Omental fat pad (tissue), 4 donors: Measurements from ENCODE around the gene CCND1. TPM values are rescaled to one million over a fixed set of nuclear protein-coding genes. Genes with fewer than 3 reads are reported as not detected.

ENCODE experiments used
- ATAC-seq: fragments of 150-250 bp; one replicate; pipeline ENCODE4 v1.9.1; 2016; ENCODE audit warnings: mild to moderate bottlenecking, moderate library complexity; ENCODE audit not compliant: low FRiP score
- DNase-seq: peaks from one replicate; pipeline ENCODE4 v3.0.0-alpha.2; 2019; ENCODE audit warnings: low spot score
- CTCF ChIP-seq, 3 donors: fragments of 450-650 bp; IDR thresholded peaks; one replicate each; pipeline ENCODE4 v1.5.1; 2016 to 2017; ENCODE audit warnings: antibody characterized with exemption in 3 of 3, mild to moderate bottlenecking in 3 of 3, moderate library complexity in 2 of 3
- total RNA-seq, 4 donors: library from RNA; depleted of rRNA; stranded (reverse); fragments of >200 nt; gene quantifications; one replicate each; pipeline ENCODE4 v1.1.0, GENCODE V29; 2016

CCND1 gene
- total RNA-seq, 4 donors from 2014 or later, result 40.3 to 216 (median 58.2) TPM

GRCh38 chr11:69658626-69659450, 17.9 kb downstream of the CCND1 start:
- no peak for TF ChIP-seq CTCF (IDR thresholded peaks at IDR 0.05)
- DNase-seq (no peak), ATAC-seq (no peak)

- no peak for ATAC-seq
- DNase-seq, result no peak
- TF ChIP-seq CTCF (IDR thresholded peaks at IDR 0.05), result no peak
These were observed 18.6 kb downstream of the CCND1 start for GRCh38 chr11:69659591-69659990.

- no peak for TF ChIP-seq CTCF (IDR thresholded peaks at IDR 0.05)
- no peak for DNase-seq
- no peak for ATAC-seq
These were observed 19.1 kb downstream of the CCND1 start for GRCh38 chr11:69660001-69660500.

GRCh38 chr11:69661413-69661715, 20.4 kb downstream of the CCND1 start:
- no peak for ATAC-seq
- TF ChIP-seq CTCF (IDR thresholded peaks at IDR 0.05), result no peak
- no peak for DNase-seq

GRCh38 chr11:69662021-69662698, 21.2 kb downstream of the CCND1 start:
- no peak for ATAC-seq

GRCh38 chr11:69662806-69663205, 21.9 kb downstream of the CCND1 start:
- no peak for DNase-seq
- ATAC-seq, result no peak
- no peak for TF ChIP-seq CTCF (IDR thresholded peaks at IDR 0.05)

More at GRCh38 chr11:69662021-69662698, 21.2 kb downstream of the CCND1 start:
- no peak for DNase-seq
- TF ChIP-seq CTCF (IDR thresholded peaks at IDR 0.05), result no peak
